ENCODE data around the gene RNF10.
A peak's percentile ranks its signal among the peaks of the same experiment; 100 is the strongest.
"Not testable (repeated sequence)": the region's sequence is repeated elsewhere in the genome, so short reads cannot be mapped to it uniquely, and the experiment has no call there.

Gene RNF10

GRCh38 chr12:120579179-120579578 lies 45.0 kb downstream of the RNF10 start:
- no peak for DNase-seq (ENCODE audit: low read depth, low spot score)

GRCh38 chr12:120580787-120581723 lies 46.9 kb downstream of the RNF10 start, which contains the start of gene POP5:
POP5 (minus strand) TSS chr12:120581402; CDS start chr12:120581362, 40 bp downstream.
- DNase-seq (ENCODE audit: low read depth, low spot score), result peak; percentile 88

GRCh38 chr12:120581998-120582397 lies 47.8 kb downstream of the RNF10 start:
- no peak for DNase-seq (ENCODE audit: low read depth, low spot score)

- no peak for DNase-seq (ENCODE audit: low read depth, low spot score)
These were observed 49.4 kb downstream of the RNF10 start for GRCh38 chr12:120583478-120584030.

GRCh38 chr12:120584343-120585149 lies 50.4 kb downstream of the RNF10 start:
- no peak for DNase-seq (ENCODE audit: low read depth, low spot score)

GRCh38 chr12:120586206-120586605 lies 52.0 kb downstream of the RNF10 start:
- DNase-seq (ENCODE audit: low read depth, low spot score), result no peak

GRCh38 chr12:120586860-120587259 lies 52.7 kb downstream of the RNF10 start:
- no peak for DNase-seq (ENCODE audit: low read depth, low spot score)

GRCh38 chr12:120588371-120588770 lies 54.2 kb downstream of the RNF10 start:
- no peak for DNase-seq (ENCODE audit: low read depth, low spot score)

GRCh38 chr12:120588948-120589930 lies 55.1 kb downstream of the RNF10 start:
- DNase-seq (ENCODE audit: low read depth, low spot score), result no peak

GRCh38 chr12:120590741-120591407 lies 56.7 kb downstream of the RNF10 start:
- DNase-seq (ENCODE audit: low read depth, low spot score), result no peak

- DNase-seq (ENCODE audit: low read depth, low spot score), result no peak
These were observed 58.2 kb downstream of the RNF10 start for GRCh38 chr12:120592121-120593049.

- DNase-seq (ENCODE audit: low read depth, low spot score), result no peak
These were observed 62.7 kb downstream of the RNF10 start for GRCh38 chr12:120596901-120597300.

GRCh38 chr12:120597861-120598260 lies 63.7 kb downstream of the RNF10 start:
- DNase-seq (ENCODE audit: low read depth, low spot score), result no peak

GRCh38 chr12:120598674-120599463 lies 64.7 kb downstream of the RNF10 start:
- DNase-seq (ENCODE audit: low read depth, low spot score), result no peak

- no peak for DNase-seq (ENCODE audit: low read depth, low spot score)
These were observed 65.8 kb downstream of the RNF10 start for GRCh38 chr12:120599672-120600552.

GRCh38 chr12:120602416-120602815 lies 68.3 kb downstream of the RNF10 start:
- not testable (repeated sequence) for DNase-seq (ENCODE audit: low read depth, low spot score)

- no peak for DNase-seq (ENCODE audit: low read depth, low spot score)
These were observed 76.4 kb downstream of the RNF10 start for GRCh38 chr12:120610560-120610959.

Measured in brain pericyte (primary cell).